Hepatic stellate cell (primary cell): ENCODE data around the gene DEDD.
A peak's percentile ranks its signal among the peaks of the same experiment; 100 is the strongest.

Experiments
- DNase-seq: peaks from one replicate; pipeline ENCODE4 v3.0.0; 2011; ENCODE audit warnings: low spot score

The DEDD gene

GRCh38 chr1:161072751-161073449 lies 59.6 kb downstream of the DEDD start:
- DNase-seq: no peak

- peak; percentile 58 for DNase-seq
Observed at GRCh38 chr1:161071886-161072371, 60.5 kb downstream of the DEDD start.
